Epidermal melanocyte (primary cell): ENCODE results near the gene ABI3.

Experiments
- DNase-seq: peaks from one replicate; pipeline ENCODE4 v3.0.0; 2011; ENCODE audit warnings: low spot score; ENCODE audit not compliant: insufficient read length

The ABI3 gene

DNA sequence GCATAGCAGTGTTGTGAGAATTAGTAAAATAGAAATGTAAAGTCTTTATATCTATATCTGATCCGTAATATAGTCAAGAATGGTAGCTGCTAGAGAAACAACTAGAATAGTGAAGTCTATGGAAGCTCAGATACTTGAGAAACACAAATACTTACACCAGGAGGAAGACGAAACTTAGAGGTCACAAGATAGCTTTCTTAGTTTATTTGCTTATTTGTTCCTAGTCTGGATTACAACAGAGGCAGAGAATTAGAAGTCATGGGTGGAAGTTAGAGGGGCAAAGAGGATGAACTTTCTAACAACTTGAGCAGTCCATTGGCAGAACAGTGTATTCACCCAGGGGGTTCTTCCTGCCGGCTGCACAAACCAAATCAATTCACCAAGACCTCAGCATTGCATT is 14.0 kb upstream of the ABI3 start:
- no peak for DNase-seq

DNA sequence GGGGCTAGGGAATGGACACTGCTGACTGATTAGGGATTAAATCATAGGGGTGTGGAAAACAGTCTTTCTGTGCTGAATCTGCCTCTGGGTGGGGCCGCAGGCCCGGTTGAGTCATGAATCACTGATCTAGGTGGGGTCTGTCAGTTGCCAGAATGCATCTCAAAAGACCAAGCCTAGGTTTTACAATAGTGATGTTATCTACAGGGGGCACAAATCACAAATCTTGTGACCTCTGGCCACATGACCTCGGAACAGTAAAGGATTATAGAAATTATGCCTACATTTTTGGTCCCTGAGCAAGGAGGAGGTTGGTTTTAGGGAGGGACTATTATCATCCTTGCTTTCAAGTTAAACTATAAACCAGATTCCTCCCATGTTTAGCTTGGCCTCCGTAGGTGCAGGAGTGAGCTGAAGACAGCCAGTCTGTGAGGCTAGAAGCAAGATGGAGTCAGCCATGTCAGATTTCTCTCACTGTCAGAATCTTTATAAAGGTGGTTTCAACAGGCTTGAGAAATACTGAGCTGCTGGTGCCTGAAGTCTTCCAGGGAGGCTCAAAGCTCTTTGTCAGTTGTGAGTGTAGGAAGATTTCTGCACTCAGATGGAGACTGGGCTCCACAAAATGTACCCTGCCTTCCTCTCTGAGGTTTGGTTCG is 13.0 kb upstream of the ABI3 start:
- no peak for DNase-seq

- no peak for DNase-seq
Observed at GRCh38 chr17:49198211-49198610, 12.3 kb upstream of the ABI3 start.

- peak; percentile 7 for DNase-seq
Observed at GRCh38 chr17:49200423-49201083, 10.0 kb upstream of the ABI3 start.

DNA sequence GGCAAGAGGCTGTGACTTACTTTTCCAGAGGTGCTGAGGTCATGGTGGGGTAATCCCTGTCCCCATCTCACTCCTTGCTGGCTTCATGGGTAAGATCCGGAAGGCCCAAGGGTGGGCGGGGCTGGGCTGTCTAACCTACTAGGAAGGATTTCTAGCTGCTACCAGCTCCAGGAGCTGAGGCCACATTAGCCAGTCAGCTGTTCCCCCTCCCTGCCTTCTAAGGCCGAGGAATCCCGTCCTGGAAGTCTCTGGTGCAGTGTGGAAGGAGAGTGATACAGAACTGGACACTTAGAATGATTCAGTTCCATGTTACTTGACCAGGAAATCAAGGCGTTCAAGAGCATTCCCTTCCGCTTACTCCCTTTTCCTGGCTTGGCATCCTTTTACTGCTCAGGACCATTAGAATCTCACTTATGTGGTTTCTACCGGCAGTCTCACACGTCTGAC is 9.0 kb upstream of the ABI3 start:
- DNase-seq, result peak; percentile 11

GRCh38 chr17:49203796-49204195 is 6.7 kb upstream of the ABI3 start:
- no peak for DNase-seq

- peak; percentile 14 for DNase-seq
Observed at GRCh38 chr17:49204516-49204915, 6.0 kb upstream of the ABI3 start.

DNA sequence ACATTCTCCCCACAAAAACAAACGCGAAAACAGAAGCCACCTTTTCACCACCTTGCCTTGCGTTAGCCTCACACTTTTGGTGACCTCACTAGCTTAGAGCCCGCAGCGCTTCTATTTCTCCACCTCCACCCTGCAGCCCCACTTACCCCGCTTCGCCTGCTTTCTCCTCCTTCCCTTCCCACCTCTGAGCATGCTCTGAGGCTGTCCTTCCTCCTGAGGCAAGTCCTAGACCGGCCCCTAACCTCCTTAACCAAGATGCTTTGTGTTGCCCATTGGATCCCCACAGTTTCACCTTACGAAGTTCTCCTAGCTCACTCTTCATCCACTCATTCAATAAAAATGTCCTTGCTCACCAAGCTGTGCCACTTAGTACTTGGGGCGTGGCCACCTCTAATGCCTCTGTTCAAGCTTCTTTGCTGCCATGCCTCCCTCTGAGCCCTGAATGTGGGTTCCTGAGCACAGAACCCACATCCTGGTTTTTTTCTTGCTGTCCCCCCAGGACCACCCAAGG is 1.4 kb upstream of the ABI3 start:
- peak; percentile 10 for DNase-seq

- DNase-seq, result peak; percentile 5
Observed at GRCh38 chr17:49213399-49213798, 2.9 kb downstream of the ABI3 start.

GRCh38 chr17:49213847-49214246 is 3.3 kb downstream of the ABI3 start:
- peak; percentile 5 for DNase-seq

- DNase-seq, result peak; percentile 16
Observed at GRCh38 chr17:49214676-49215360, 4.3 kb downstream of the ABI3 start.

GRCh38 chr17:49216482-49216881 is 6.0 kb downstream of the ABI3 start:
- DNase-seq, result peak; percentile 4

DNA sequence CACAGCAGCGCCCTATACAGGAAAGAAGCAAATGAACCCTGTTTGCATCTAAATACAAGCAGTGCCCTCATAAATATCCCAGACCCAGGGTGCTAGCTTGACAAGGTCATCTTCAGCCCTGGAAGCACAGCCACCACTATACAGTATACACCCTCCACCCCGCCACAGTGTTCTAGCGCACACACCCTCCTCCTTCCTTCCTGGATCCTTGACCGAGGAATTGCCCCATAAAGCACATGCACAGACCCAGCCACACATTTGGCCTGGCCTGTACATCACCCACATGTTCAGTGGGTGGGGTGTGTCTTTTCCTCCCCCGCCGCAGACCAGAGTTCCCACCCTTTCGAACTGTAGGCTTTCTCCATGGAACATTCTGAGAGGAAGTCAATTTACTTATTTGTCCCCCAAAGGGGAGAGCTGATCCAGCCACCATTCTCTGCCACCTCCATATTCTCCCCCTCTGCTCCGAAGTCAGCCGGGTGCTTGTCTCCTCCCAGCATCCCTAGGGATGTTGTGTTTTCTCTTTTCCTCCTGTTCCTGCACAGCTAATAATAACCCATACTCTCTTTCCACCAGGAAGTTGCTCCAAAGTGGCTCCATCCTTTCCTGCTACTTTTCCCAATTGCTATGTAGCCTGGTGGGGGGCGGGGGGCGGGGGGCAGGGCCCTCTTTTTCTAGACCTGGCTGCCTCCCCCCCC is 6.6 kb downstream of the ABI3 start:
- DNase-seq, result no peak

DNA sequence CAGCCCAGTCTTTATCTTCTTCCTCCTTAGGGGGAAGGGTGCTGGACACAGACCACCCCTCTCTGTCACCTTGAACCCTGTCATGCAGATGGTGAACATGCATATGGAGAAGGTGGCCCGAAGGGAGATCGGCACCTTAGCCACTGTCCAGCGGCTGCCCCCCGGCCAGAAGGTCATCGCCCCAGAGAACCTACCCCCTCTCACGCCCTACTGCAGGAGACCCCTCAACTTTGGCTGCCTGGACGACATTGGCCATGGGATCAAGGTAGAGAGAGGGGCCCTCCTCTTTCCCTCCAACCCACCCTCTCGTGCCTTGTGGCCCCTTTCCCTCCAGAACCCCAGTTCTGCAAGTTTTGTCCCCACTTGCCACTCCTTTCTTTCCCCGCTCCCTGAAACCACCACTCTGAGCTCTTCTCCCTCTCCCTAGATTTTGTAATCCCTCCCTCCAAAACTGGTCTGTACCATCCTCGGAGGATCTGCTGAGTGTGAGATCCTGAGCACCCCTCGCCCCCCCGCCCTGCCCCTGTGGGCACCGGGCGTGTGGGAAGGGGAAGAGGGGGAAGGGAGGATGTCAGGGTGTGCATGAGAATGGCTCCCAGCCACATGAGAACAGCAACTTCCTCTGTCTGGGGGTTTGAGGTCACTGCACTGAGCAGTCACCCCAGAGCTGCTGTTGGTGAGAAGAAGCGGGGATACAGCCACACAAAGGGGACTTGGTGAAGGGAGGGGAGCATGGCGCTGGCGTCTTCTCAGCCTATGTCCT is 7.3 kb downstream of the ABI3 start:
- DNase-seq, result peak; percentile 17

- peak; percentile 15 for DNase-seq
Observed at GRCh38 chr17:49218941-49219913, 8.7 kb downstream of the ABI3 start.

GRCh38 chr17:49219987-49220386 is 9.5 kb downstream of the ABI3 start:
- no peak for DNase-seq

DNA sequence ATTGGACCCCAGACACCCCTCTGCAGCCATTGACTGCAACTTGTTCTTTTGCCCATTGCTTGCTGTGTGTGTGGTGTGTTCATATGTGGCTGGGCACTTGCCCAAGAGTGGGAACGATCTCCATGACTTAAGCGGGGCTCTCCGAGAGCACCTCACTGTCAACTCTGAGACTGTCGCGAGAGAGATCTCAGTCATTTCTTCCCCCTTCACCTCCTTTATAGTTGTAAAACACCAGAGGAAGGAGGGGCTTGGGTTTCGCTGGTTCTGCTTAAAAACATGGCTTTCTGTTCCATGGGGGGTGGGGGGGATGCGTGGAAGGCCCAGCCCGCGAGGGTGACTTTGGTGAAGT is 12.6 kb downstream of the ABI3 start:
- DNase-seq, result no peak

DNA sequence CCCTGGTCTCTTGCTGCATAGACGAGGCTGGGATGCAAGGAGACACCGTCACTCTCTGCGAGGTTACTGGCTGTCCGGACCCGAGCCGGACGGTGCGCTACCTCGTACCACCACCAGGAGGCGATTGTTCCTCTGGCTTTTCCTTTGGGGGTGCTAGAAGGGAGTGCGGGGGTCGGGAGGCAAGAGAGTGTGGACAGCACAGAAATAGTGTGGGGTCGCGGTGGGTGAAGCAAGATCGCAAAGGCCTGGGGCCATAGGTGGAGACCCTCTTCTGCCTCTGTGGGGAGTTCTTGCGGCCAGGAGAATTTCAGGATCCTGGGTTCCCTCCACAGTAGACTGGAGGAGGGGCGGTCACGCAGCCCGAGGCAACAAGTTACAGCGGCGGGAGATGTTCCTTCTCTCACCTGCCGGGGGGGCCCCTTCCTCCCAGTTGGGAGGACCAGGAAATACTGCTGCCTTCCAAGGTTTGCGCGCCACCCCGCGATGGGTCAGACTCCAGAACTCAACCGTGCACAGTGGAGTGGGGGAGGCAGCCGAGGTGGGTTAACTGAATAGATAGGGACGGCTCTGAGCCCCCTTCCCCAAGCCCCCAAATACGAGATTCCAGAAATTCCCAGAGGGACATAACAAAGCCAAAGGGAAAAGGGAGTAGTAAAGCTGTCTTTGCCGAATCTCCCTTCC is 13.2 kb downstream of the ABI3 start:
- DNase-seq, result peak; percentile 70
